ENCODE data around the gene FLG2. TPM values are rescaled to one million over a fixed set of nuclear protein-coding genes. Genes with fewer than 3 reads are reported as not detected.

The FLG2 gene
- total RNA-seq, 2 donors from 2014 or later = not detected

Other genes with a start within 250 kb of the FLG2 start
- gene TCHH, start 244.6 kb downstream of the FLG2 start, total RNA-seq = not detected
- gene RPTN, start 200.8 kb downstream of the FLG2 start, total RNA-seq = not detected
- not detected for gene HRNR, start 135.8 kb downstream of the FLG2 start, total RNA-seq
- gene FLG, start 34.8 kb downstream of the FLG2 start, total RNA-seq = not detected
- gene CRNN, start 54.3 kb upstream of the FLG2 start, total RNA-seq = not detected
- gene LCE5A, start 150.8 kb upstream of the FLG2 start, total RNA-seq = not detected
- not detected for gene CRCT1, start 154.5 kb upstream of the FLG2 start, total RNA-seq
- gene LCE3E, start 206.8 kb upstream of the FLG2 start, total RNA-seq = not detected
- gene LCE3D, start 220.5 kb upstream of the FLG2 start, total RNA-seq = not detected
- not detected for gene LCE3C, start 240.2 kb upstream of the FLG2 start, total RNA-seq